ENCODE measurements around the gene EHMT1.
"Not testable (repeated sequence)": the region's sequence is repeated elsewhere in the genome, so short reads cannot be mapped to it uniquely, and the experiment has no call there.

Gene EHMT1

DNA sequence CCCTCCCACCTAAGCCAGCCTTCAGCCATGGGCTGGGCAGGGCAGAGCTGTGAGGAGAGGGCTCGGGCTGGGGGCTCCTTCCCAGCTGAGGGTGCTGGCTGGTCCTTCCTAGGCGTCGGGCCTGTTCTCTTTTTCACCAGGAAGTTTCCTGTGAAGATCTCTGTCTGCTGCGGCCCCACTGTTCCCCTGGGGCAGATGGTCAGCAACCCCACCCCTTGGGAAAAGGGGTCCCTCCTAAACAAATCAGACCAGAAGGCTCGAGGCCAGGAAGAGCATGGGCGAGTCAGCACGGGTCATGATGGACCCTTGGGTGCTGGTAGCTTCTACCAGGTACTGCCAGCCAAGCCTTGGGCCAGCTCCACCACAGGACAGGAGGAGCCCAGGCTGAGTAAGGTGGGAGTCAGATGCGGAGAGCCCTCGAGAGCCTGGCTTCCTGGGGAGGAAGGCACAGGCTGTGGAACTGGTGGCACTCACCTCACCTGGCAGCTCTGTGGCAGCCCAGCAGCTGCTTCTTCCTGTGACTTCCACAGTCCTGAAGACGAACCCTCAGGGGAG lies 262.2 kb downstream of the EHMT1 start:
- no peak overlapping the region for H3K4me2 ChIP-seq
- H3K36me3 ChIP-seq (ENCODE audit: insufficient read depth) = no peaks in the 10 kb centered on the region
- H3K79me2 ChIP-seq (ENCODE audit: insufficient read depth, low read depth) = no peaks in the 10 kb centered on the region
- TF ChIP-seq, protein P1, sequence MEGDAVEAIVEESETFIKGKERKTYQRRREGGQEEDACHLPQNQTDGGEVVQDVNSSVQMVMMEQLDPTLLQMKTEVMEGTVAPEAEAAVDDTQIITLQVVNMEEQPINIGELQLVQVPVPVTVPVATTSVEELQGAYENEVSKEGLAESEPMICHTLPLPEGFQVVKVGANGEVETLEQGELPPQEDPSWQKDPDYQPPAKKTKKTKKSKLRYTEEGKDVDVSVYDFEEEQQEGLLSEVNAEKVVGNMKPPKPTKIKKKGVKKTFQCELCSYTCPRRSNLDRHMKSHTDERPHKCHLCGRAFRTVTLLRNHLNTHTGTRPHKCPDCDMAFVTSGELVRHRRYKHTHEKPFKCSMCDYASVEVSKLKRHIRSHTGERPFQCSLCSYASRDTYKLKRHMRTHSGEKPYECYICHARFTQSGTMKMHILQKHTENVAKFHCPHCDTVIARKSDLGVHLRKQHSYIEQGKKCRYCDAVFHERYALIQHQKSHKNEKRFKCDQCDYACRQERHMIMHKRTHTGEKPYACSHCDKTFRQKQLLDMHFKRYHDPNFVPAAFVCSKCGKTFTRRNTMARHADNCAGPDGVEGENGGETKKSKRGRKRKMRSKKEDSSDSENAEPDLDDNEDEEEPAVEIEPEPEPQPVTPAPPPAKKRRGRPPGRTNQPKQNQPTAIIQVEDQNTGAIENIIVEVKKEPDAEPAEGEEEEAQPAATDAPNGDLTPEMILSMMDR (conservative IDR thresholded peaks at IDR 0.05; ENCODE audit: low read depth, low read length) = no peak
- H4K20me1 ChIP-seq (ENCODE audit: insufficient read depth) = no peaks in the 10 kb centered on the region
- no peak overlapping the region for H3K4me3 ChIP-seq (IDR thresholded peaks at IDR 0.05; ENCODE audit: insufficient read depth, low read depth, low read length)
- no peaks in the 10 kb centered on the region for H3K4me1 ChIP-seq (ENCODE audit: low read depth, poor library complexity, severe bottlenecking)
- H3K27me3 ChIP-seq (ENCODE audit: insufficient read depth, low read depth) = peaks cover 17% of the 10 kb centered on the region; the same call in 1 of the 2 replicates
- H3K27ac ChIP-seq = no peak overlapping the region
- H3K9ac ChIP-seq = no peak overlapping the region
- no peak overlapping the region for H2AFZ ChIP-seq (ENCODE audit: low read depth)

DNA sequence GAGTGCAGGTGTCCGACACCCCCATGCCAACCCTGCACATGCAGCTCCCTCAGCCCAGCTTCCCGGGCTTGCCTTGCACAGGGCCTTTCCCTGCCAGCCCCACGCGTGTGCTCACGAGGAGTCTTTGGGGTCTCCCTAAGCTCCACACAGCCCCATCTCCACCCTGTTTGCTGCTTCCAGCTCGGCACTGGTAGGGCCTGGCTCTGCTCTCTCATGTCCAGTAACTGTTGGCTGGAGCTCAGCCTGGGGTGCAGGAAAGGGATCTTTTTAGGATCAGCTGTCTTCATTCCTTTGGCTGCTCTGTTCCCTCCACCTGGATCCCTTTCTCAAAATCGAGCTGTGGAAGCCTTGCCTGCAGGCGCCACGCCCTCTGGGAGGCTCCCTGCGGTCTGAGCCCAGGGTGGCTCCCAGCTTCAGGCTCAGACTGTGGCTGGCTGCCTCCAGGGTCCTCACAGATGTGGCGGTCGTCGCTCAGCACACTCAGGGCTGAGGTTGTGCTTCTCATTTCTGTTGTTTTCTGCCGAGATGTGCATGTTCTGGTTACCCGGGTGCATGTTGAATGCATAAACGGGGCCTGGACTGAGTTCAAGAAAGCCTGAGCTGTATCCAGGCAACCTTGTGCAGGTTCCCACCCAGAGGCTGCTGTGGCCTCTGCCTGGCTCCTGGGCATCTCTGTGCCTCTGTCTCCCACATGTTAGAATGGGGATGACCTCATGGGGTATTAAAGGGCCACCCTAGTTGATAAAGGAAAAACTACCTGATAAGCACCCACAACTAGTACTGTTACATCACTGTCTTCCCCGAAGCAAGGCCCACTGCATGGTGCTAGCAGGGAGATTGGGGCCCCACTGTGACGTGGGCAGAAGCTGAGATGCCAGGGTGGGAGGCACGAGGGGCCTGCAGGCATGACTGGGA lies 263.0 kb downstream of the EHMT1 start:
- TF ChIP-seq, protein P1 (conservative IDR thresholded peaks at IDR 0.05; ENCODE audit: low read depth, low read length) = no peak
- Histone ChIP-seq H2AFZ (ENCODE audit: low read depth) (no peak overlapping the region), H3K9ac (no peak overlapping the region), H3K4me1 (ENCODE audit: low read depth, poor library complexity, severe bottlenecking) (no peaks in the 10 kb centered on the region), H3K4me2 (no peak overlapping the region), H4K20me1 (ENCODE audit: insufficient read depth) (no peaks in the 10 kb centered on the region), H3K36me3 (ENCODE audit: insufficient read depth) (no peaks in the 10 kb centered on the region), H3K79me2 (ENCODE audit: insufficient read depth, low read depth) (no peaks in the 10 kb centered on the region), H3K27me3 (ENCODE audit: insufficient read depth, low read depth) (peaks cover 17% of the 10 kb centered on the region; the same call in 1 of the 2 replicates), H3K4me3 (IDR thresholded peaks at IDR 0.05; ENCODE audit: insufficient read depth, low read depth, low read length) (no peak overlapping the region), H3K27ac (no peak overlapping the region)

DNA sequence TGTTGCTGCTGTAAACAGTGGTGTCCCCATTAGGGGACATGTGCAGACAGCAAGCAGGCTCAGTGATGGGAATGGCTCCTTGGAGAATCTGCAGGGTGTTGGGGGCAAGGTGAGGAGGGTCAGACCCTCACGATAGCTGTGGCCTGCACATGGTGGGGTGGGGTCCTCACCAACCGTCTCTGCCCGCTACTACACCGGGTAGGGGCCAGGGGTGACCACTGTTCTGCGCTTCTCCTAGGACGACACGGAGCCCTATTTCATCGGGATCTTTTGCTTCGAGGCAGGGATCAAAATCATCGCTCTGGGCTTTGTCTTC lies 263.7 kb downstream of the EHMT1 start:
- no peak overlapping the region for H3K27ac ChIP-seq
- H3K79me2 ChIP-seq (ENCODE audit: insufficient read depth, low read depth) = no peaks in the 10 kb centered on the region
- TF ChIP-seq, protein P1 (conservative IDR thresholded peaks at IDR 0.05; ENCODE audit: low read depth, low read length) = no peak
- no peak overlapping the region for H3K9ac ChIP-seq
- no peak overlapping the region for H3K4me3 ChIP-seq (IDR thresholded peaks at IDR 0.05; ENCODE audit: insufficient read depth, low read depth, low read length)
- no peaks in the 10 kb centered on the region for H4K20me1 ChIP-seq (ENCODE audit: insufficient read depth)
- no peaks in the 10 kb centered on the region for H3K4me1 ChIP-seq (ENCODE audit: low read depth, poor library complexity, severe bottlenecking)
- H2AFZ ChIP-seq (ENCODE audit: low read depth) = no peak overlapping the region
- no peaks in the 10 kb centered on the region for H3K36me3 ChIP-seq (ENCODE audit: insufficient read depth)
- H3K27me3 ChIP-seq (ENCODE audit: insufficient read depth, low read depth) = peaks cover 17% of the 10 kb centered on the region; the same call in 1 of the 2 replicates
- no peak overlapping the region for H3K4me2 ChIP-seq

DNA sequence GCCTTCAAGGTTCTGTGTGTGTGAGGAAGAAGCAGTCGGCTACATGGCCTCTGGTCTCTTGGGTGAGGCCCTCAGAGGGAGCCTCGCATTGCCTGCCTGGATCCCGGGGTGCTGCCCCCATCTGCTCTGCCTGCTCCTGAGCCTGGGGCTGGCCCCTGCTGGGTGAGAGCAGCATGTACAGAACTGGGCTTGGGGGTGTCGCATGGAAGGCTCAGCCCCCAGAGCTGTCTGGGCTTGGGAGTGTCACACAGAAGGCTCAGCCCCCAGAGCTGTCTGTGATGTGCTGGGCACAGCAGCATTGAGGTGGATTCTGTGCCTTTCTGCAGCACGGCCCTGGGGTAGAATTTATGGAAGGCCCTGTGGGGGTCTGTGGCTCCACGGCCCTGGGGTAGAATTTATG lies 265.2 kb downstream of the EHMT1 start:
- H3K4me2 ChIP-seq; H3K79me2 ChIP-seq (ENCODE audit: insufficient read depth, low read depth): not testable (repeated sequence)

DNA sequence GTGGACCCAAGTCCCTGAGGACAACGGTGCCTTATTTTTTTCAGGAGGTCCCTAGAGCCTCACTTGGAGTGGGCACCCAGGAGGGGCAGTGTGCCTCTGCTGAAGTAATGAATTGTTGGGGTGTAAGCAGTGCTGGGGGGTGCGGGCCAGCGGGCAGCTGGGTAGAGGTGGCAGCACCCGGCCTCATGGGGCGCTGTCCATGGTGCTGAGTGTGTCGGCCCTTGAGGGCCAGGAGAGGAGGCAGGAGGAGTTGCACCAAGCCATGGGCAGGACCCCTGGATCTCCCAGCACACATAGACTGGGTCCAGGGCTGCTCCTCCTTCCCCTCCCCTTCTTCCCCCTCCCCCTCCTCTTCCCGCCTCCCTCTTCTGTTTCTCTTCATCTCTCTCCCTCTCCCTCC lies 265.7 kb downstream of the EHMT1 start:
- not testable (repeated sequence) for H4K20me1 ChIP-seq (ENCODE audit: insufficient read depth); H2AFZ ChIP-seq (ENCODE audit: low read depth); H3K79me2 ChIP-seq (ENCODE audit: insufficient read depth, low read depth); H3K4me2 ChIP-seq; H3K9ac ChIP-seq; H3K36me3 ChIP-seq (ENCODE audit: insufficient read depth); H3K27ac ChIP-seq; H3K4me1 ChIP-seq (ENCODE audit: low read depth, poor library complexity, severe bottlenecking); H3K4me3 ChIP-seq (IDR thresholded peaks at IDR 0.05; ENCODE audit: insufficient read depth, low read depth, low read length)
- peaks cover 19% of the 10 kb centered on the region; the same call in 1 of the 2 replicates for H3K27me3 ChIP-seq (ENCODE audit: insufficient read depth, low read depth)

More for the DNA sequence above, 265.2 kb downstream of the EHMT1 start:
- not testable (repeated sequence) for H4K20me1 ChIP-seq (ENCODE audit: insufficient read depth); H3K27ac ChIP-seq; H3K9ac ChIP-seq; H3K4me3 ChIP-seq (IDR thresholded peaks at IDR 0.05; ENCODE audit: insufficient read depth, low read depth, low read length); H3K4me1 ChIP-seq (ENCODE audit: low read depth, poor library complexity, severe bottlenecking); H3K36me3 ChIP-seq (ENCODE audit: insufficient read depth); H2AFZ ChIP-seq (ENCODE audit: low read depth)
- peaks cover 19% of the 10 kb centered on the region; the same call in 1 of the 2 replicates for H3K27me3 ChIP-seq (ENCODE audit: insufficient read depth, low read depth)

DNA sequence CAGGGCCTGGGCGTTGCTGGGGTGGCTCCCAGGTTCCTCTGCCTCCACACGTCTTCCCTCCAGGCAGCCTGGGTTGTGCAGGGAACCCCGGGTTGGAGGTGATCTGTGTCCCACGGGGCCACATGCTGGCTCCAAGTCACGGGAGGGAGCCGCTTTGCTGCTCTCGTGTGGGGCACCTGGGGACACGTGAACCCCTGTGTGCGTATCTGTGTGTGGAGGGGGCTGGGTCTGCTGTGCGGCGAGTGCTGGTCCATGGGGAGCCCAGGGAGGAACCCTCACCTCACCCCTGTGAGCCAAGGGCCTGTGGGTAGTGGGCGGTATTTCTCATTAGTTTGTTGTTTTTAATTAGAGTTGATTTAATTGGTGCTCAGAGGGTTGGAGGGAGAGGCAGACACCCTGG lies 266.3 kb downstream of the EHMT1 start:
- H3K4me1 ChIP-seq (ENCODE audit: low read depth, poor library complexity, severe bottlenecking); H3K9ac ChIP-seq; H3K4me3 ChIP-seq (IDR thresholded peaks at IDR 0.05; ENCODE audit: insufficient read depth, low read depth, low read length); H2AFZ ChIP-seq (ENCODE audit: low read depth); H3K79me2 ChIP-seq (ENCODE audit: insufficient read depth, low read depth); H3K36me3 ChIP-seq (ENCODE audit: insufficient read depth); H4K20me1 ChIP-seq (ENCODE audit: insufficient read depth); H3K27ac ChIP-seq; H3K4me2 ChIP-seq: not testable (repeated sequence)
- peaks cover 19% of the 10 kb centered on the region; the same call in 1 of the 2 replicates for H3K27me3 ChIP-seq (ENCODE audit: insufficient read depth, low read depth)

Measured in KMS-11 (cell line).